HEK293 (cell line): ENCODE results near the gene MIF4GD.

Experiments
- CTCF ChIA-PET: fragments of 350-600 bp; formaldehyde crosslinking; extraction: SDS; loops from one replicate; lab custom pipeline; 2021; ENCODE audit warnings: antibody characterized with exemption; lab: Yijun Ruan, JAX
- POLR2A ChIA-PET: fragments of 300-600 bp; formaldehyde crosslinking; extraction: SDS; loops from one replicate; lab custom pipeline; 2020; ENCODE audit warnings: antibody characterized with exemption, inconsistent platforms; lab: Yijun Ruan, JAX
- H3K27ac ChIP-seq: fragments of 200-500 bp; sonication (Bioruptor generic); 2 replicates; pipeline ENCODE4 v1.5.1; 2014; ENCODE audit warnings: low read depth, low read length, control low read depth, inconsistent platforms; ENCODE audit errors: extremely low read depth
- H3K36me3 ChIP-seq, 2 experiments: fragments of 200-500 bp in 1 of 2; sonication (Bioruptor generic) in 1 of 2; 1 replicate in 1 of 2; 2 replicates in 1 of 2; pipeline ENCODE4 v1.5.1; 2014 to 2017; ENCODE audit warnings: inconsistent platforms in 2 of 2, low read length in 2 of 2; ENCODE audit not compliant: control insufficient read depth in 2 of 2, insufficient read depth in 1 of 2
- H3K4me1 ChIP-seq: fragments of 200-500 bp; sonication (Bioruptor generic); 2 replicates; pipeline ENCODE4 v1.5.1; 2014; ENCODE audit warnings: mild to moderate bottlenecking, low read length, inconsistent platforms; ENCODE audit not compliant: control insufficient read depth, insufficient read depth
- H3K4me3 ChIP-seq: 2 replicates; pipeline ENCODE4 v1.5.1; 2011; ENCODE audit warnings: low read depth, mild to moderate bottlenecking, control low read depth, low read length, moderate library complexity
- H3K9me3 ChIP-seq: fragments of 200-500 bp; sonication (Bioruptor generic); 2 replicates; pipeline ENCODE4 v1.5.1; 2014; ENCODE audit warnings: low read depth, low read length, inconsistent platforms; ENCODE audit not compliant: control insufficient read depth, insufficient read depth
- GLIS1 ChIP-seq: fragments of 450-650 bp; formaldehyde crosslinking; IDR thresholded peaks from 2 replicates; pipeline ENCODE4 v1.5.1; 2016; ENCODE audit warnings: missing biosample characterization, missing genetic modification characterization
- GLIS2 ChIP-seq: fragments of 450-650 bp; formaldehyde crosslinking; IDR thresholded peaks from 2 replicates; pipeline ENCODE4 v1.5.1; 2016; ENCODE audit warnings: missing biosample characterization, missing genetic modification characterization
- SP7 ChIP-seq: fragments of 450-650 bp; formaldehyde crosslinking; IDR thresholded peaks from 2 replicates; pipeline ENCODE4 v1.5.1; 2016; ENCODE audit warnings: missing biosample characterization, missing genetic modification characterization
- ZBTB7A ChIP-seq: fragments of 450-650 bp; formaldehyde crosslinking; IDR thresholded peaks from 2 replicates; pipeline ENCODE4 v1.5.1; 2016; ENCODE audit warnings: low read depth, missing biosample characterization, missing genetic modification characterization
- ZNF23 ChIP-seq: fragments of 450-650 bp; formaldehyde crosslinking; IDR thresholded peaks from 2 replicates; pipeline ENCODE4 v1.5.1; 2016; ENCODE audit warnings: missing biosample characterization, missing genetic modification characterization, borderline replicate concordance
- ZNF335 ChIP-seq: fragments of 450-650 bp; formaldehyde crosslinking; conservative IDR thresholded peaks from 2 replicates; pipeline ENCODE4 v1.5.1; 2016; ENCODE audit warnings: missing biosample characterization, missing genetic modification characterization
- ZNF341 ChIP-seq: fragments of 450-650 bp; formaldehyde crosslinking; IDR thresholded peaks from 2 replicates; pipeline ENCODE4; 2016; ENCODE audit warnings: low read depth, missing biosample characterization, missing genetic modification characterization
- ZNF48 ChIP-seq: fragments of 450-650 bp; formaldehyde crosslinking; IDR thresholded peaks from 2 replicates; pipeline ENCODE4 v1.5.1; 2016; ENCODE audit warnings: missing biosample characterization, missing genetic modification characterization
- ZNF501 ChIP-seq: fragments of 450-650 bp; formaldehyde crosslinking; IDR thresholded peaks from 2 replicates; pipeline ENCODE4 v1.5.1; 2016; ENCODE audit warnings: missing biosample characterization, missing genetic modification characterization
- ZNF610 ChIP-seq: fragments of 450-650 bp; formaldehyde crosslinking; IDR thresholded peaks from 2 replicates; pipeline ENCODE4 v1.5.1; 2016; ENCODE audit warnings: missing biosample characterization, missing genetic modification characterization, borderline replicate concordance
- ZNF623 ChIP-seq: fragments of 450-650 bp; formaldehyde crosslinking; IDR thresholded peaks from 2 replicates; pipeline ENCODE4 v1.5.1; 2016; ENCODE audit warnings: missing biosample characterization, missing genetic modification characterization
- ZNF677 ChIP-seq: fragments of 450-650 bp; IDR thresholded peaks from 2 replicates; pipeline ENCODE4 v1.5.0; 2018; ENCODE audit warnings: missing biosample characterization, mild to moderate bottlenecking, missing genetic modification characterization, moderate library complexity
- ZNF747 ChIP-seq: fragments of 450-650 bp; formaldehyde crosslinking; IDR thresholded peaks from 2 replicates; pipeline ENCODE4 v1.5.1; 2016; ENCODE audit warnings: missing biosample characterization, missing genetic modification characterization
- ZSCAN30 ChIP-seq: fragments of 450-650 bp; IDR thresholded peaks from 2 replicates; pipeline ENCODE4 v1.5.1; 2018; ENCODE audit warnings: missing biosample characterization, mild to moderate bottlenecking, missing genetic modification characterization, moderate library complexity
- TF ChIP-seq, protein P1 (sequence below): fragments of 450-650 bp; formaldehyde crosslinking; IDR thresholded peaks from 2 replicates; pipeline ENCODE4 v1.5.1; 2017; ENCODE audit warnings: missing biosample characterization, missing genetic modification characterization
- TF ChIP-seq, protein P2 (sequence below): fragments of 450-650 bp; formaldehyde crosslinking; IDR thresholded peaks from 2 replicates; pipeline ENCODE4 v1.5.1; 2016; ENCODE audit warnings: missing biosample characterization, missing genetic modification characterization
- TF ChIP-seq, protein P3 (sequence below): fragments of 450-650 bp; formaldehyde crosslinking; optimal IDR thresholded peaks from 2 replicates; pipeline ENCODE3; 2016; ENCODE audit warnings: missing biosample characterization, mild to moderate bottlenecking, missing genetic modification characterization

Gene MIF4GD

DNA sequence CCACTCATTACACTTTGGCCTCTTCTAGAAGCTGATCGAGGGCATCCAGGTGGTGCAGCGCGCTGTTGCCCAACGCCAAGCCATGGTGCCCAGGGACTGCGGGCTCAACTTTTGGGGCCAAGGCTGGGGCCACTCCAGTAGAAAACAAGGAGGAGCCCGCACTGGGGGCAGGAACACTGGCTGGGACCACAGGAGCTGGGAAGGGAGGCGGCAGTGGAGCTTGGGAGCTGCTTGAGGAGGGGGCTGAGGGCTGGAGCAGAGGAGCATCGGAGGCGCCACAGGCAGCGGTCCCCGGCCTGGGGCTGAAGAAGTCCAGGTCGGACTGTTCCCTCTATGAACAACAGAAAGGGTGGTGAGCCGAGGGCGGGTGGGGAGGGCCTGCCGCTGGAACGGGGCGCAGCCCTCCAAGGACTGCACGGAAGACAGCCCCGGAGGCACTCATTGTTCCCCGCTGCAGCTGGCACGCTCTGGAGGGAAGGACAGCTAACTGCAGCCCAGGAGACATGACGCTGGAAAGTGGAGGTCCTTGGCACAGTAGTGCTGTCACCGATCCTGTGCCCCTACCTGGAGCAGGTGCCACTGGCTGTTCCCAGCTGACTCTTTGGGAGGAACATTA is 31.1 kb downstream of the MIF4GD start:
- peak overlapping the region; percentile 47; the same call in 1 of the 2 replicates for H3K27ac ChIP-seq
- ChIA-PET POLR2A (interaction anchor here (0.6 to 3.5 kb wide), 8 partner anchors 10 to 166 kb away, joined by 3 to 26 read pairs (median 4); partner anchors contain the start of genes GGA3, GRB2, MIF4GD and MRPS7), CTCF (interaction anchor here (0.6 to 7.4 kb wide), 42 partner anchors 9 to 1060 kb away, joined by 3 to 74 read pairs (median 4); partner anchors contain the start of genes GGA3, MIF4GD, MRPS7 and TSEN54)
- peaks cover 35 to 100% of the 10 kb centered on the region in 2 experiments for H3K36me3 ChIP-seq
- H3K4me1 ChIP-seq: no peaks in the 10 kb centered on the region
- no peaks in the 10 kb centered on the region for H3K9me3 ChIP-seq
- no peak overlapping the region for H3K4me3 ChIP-seq
- TF ChIP-seq, protein P1, sequence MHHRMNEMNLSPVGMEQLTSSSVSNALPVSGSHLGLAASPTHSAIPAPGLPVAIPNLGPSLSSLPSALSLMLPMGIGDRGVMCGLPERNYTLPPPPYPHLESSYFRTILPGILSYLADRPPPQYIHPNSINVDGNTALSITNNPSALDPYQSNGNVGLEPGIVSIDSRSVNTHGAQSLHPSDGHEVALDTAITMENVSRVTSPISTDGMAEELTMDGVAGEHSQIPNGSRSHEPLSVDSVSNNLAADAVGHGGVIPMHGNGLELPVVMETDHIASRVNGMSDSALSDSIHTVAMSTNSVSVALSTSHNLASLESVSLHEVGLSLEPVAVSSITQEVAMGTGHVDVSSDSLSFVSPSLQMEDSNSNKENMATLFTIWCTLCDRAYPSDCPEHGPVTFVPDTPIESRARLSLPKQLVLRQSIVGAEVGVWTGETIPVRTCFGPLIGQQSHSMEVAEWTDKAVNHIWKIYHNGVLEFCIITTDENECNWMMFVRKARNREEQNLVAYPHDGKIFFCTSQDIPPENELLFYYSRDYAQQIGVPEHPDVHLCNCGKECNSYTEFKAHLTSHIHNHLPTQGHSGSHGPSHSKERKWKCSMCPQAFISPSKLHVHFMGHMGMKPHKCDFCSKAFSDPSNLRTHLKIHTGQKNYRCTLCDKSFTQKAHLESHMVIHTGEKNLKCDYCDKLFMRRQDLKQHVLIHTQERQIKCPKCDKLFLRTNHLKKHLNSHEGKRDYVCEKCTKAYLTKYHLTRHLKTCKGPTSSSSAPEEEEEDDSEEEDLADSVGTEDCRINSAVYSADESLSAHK: no peak
- TF ChIP-seq ZNF610 (tag by site-specific recombination): no peak
- TF ChIP-seq ZNF341 (tag by site-specific recombination): no peak
- TF ChIP-seq ZNF48 (tag by site-specific recombination): no peak
- no peak for TF ChIP-seq ZSCAN30
- TF ChIP-seq ZNF677 (tag by site-specific recombination): no peak
- TF ChIP-seq, protein P2, sequence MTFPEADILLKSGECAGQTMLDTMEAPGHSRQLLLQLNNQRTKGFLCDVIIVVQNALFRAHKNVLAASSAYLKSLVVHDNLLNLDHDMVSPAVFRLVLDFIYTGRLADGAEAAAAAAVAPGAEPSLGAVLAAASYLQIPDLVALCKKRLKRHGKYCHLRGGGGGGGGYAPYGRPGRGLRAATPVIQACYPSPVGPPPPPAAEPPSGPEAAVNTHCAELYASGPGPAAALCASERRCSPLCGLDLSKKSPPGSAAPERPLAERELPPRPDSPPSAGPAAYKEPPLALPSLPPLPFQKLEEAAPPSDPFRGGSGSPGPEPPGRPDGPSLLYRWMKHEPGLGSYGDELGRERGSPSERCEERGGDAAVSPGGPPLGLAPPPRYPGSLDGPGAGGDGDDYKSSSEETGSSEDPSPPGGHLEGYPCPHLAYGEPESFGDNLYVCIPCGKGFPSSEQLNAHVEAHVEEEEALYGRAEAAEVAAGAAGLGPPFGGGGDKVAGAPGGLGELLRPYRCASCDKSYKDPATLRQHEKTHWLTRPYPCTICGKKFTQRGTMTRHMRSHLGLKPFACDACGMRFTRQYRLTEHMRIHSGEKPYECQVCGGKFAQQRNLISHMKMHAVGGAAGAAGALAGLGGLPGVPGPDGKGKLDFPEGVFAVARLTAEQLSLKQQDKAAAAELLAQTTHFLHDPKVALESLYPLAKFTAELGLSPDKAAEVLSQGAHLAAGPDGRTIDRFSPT (tag by site-specific recombination): 0 out of 2 replicates have a peak, but pooled peaks have one; percentile 30
- TF ChIP-seq ZNF335 (tag by site-specific recombination): peak; percentile 38
- TF ChIP-seq ZNF747 (tag by site-specific recombination): no peak
- TF ChIP-seq ZNF501 (tag by site-specific recombination): no peak
- TF ChIP-seq, protein P3, sequence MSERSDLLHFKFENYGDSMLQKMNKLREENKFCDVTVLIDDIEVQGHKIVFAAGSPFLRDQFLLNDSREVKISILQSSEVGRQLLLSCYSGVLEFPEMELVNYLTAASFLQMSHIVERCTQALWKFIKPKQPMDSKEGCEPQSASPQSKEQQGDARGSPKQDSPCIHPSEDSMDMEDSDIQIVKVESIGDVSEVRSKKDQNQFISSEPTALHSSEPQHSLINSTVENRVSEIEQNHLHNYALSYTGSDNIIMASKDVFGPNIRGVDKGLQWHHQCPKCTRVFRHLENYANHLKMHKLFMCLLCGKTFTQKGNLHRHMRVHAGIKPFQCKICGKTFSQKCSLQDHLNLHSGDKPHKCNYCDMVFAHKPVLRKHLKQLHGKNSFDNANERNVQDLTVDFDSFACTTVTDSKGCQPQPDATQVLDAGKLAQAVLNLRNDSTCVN (tag by site-specific recombination): no peak
- TF ChIP-seq SP7 (tag by site-specific recombination): no peak
- no peak for TF ChIP-seq ZNF23 (tag by site-specific recombination)
- TF ChIP-seq ZNF623: no peak

DNA sequence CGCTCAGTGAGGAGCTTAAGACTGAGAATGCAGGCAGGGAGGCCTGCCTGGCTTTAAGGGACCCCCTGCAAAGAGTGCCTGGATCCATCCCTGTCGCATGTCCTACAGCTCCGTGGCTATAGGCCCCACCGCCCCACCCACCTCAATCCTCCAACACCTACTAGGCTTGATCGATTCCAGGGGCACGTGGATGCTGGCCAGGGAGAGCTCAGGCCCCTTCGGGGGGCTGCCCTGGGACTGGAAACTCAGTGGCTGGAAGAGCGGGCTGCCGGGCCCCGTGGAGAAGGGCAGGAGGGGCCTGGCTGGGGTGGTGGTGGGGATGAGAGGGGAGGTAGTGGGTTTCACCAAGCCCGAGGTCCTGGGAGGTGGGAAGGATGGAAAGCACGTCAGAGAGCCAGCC is 31.8 kb downstream of the MIF4GD start:
- Histone ChIP-seq H3K9me3 (no peaks in the 10 kb centered on the region), H3K36me3 (peaks cover 41 to 100% of the 10 kb centered on the region in 2 experiments), H3K4me3 (no peak overlapping the region), H3K27ac (no peak overlapping the region), H3K4me1 (no peaks in the 10 kb centered on the region)
- POLR2A ChIA-PET: interaction anchor here (1.2 to 3.5 kb wide), 4 partner anchors 10 to 167 kb away, joined by 3 to 26 read pairs (median 10); partner anchors contain the start of genes GRB2 and MIF4GD
- TF ChIP-seq GLIS1 (peak; percentile 83), GLIS2 (tag by site-specific recombination) (0 out of 2 replicates have a peak, but pooled peaks have one; percentile 54), ZBTB7A (tag by site-specific recombination) (no peak)
- CTCF ChIA-PET: interaction anchor here (0.5 to 7.4 kb wide), 19 partner anchors 9 to 1061 kb away, joined by 3 to 74 read pairs (median 9); partner anchors contain the start of genes GGA3, GRB2, MIF4GD and MRPS7
